GM18508 (cell line): Measurements from ENCODE around the gene TXNDC8.
"Not testable (repeated sequence)": the region's sequence is repeated elsewhere in the genome, so short reads cannot be mapped to it uniquely, and the experiment has no call there.

ENCODE experiments used
- ATAC-seq: cut with Tn5 transposase; IDR thresholded peaks from one replicate; pipeline ENCODE4 v1.9.1; 2021; ENCODE audit warnings: moderate number of reproducible peaks; ENCODE audit not compliant: insufficient read depth, unreplicated experiment

TXNDC8 gene

GRCh38 chr9:110329639-110330230 lies 7.9 kb downstream of the TXNDC8 start:
- no peak for ATAC-seq

GRCh38 chr9:110328763-110329162 lies 8.9 kb downstream of the TXNDC8 start:
- ATAC-seq, result no peak

- no peak for ATAC-seq
These were observed 9.9 kb downstream of the TXNDC8 start for GRCh38 chr9:110327716-110328115.

- ATAC-seq, result no peak
These were observed 13.8 kb downstream of the TXNDC8 start for GRCh38 chr9:110323818-110324217.

GRCh38 chr9:110320651-110321445 lies 16.8 kb downstream of the TXNDC8 start:
- no peak for ATAC-seq

GRCh38 chr9:110319781-110320492 lies 17.7 kb downstream of the TXNDC8 start:
- no peak for ATAC-seq

- no peak for ATAC-seq
These were observed 19.8 kb downstream of the TXNDC8 start for GRCh38 chr9:110317911-110318310.

- ATAC-seq, result peak; percentile 88
These were observed 21.2 kb downstream of the TXNDC8 start for GRCh38 chr9:110316261-110317075.

GRCh38 chr9:110311978-110312377 lies 25.7 kb downstream of the TXNDC8 start:
- not testable (repeated sequence) for ATAC-seq

GRCh38 chr9:110309681-110310080 lies 28.0 kb downstream of the TXNDC8 start:
- ATAC-seq, result no peak

- ATAC-seq, result no peak
These were observed 29.0 kb downstream of the TXNDC8 start for GRCh38 chr9:110308633-110309038.

- ATAC-seq, result no peak
These were observed 30.5 kb downstream of the TXNDC8 start for GRCh38 chr9:110307191-110307590.

GRCh38 chr9:110303133-110303532 lies 34.5 kb downstream of the TXNDC8 start:
- no peak for ATAC-seq

- no peak for ATAC-seq
These were observed 39.5 kb downstream of the TXNDC8 start for GRCh38 chr9:110298043-110298605.

GRCh38 chr9:110293248-110293647 lies 44.4 kb downstream of the TXNDC8 start:
- no peak for ATAC-seq

- ATAC-seq, result no peak
These were observed 45.6 kb downstream of the TXNDC8 start for GRCh38 chr9:110291921-110292557.

GRCh38 chr9:110290001-110290400 lies 47.7 kb downstream of the TXNDC8 start:
- no peak for ATAC-seq

- no peak for ATAC-seq
These were observed 49.2 kb downstream of the TXNDC8 start for GRCh38 chr9:110288503-110288902.

- ATAC-seq, result no peak
These were observed 50.4 kb downstream of the TXNDC8 start for GRCh38 chr9:110287289-110287680.
